BJ (cell line): ENCODE results near the gene SS18L1. TPM values are rescaled to one million over a fixed set of nuclear protein-coding genes. Genes with fewer than 3 reads are reported as not detected.

ENCODE experiments used
- CTCF ChIA-PET: fragments of 350-600 bp; formaldehyde crosslinking; extraction: SDS; loops from one replicate; lab custom pipeline; 2021; ENCODE audit warnings: antibody characterized with exemption, inconsistent platforms; lab: Yijun Ruan, JAX
- POLR2A ChIA-PET: fragments of 300-600 bp; sonication (Branson Sonifier 250); formaldehyde crosslinking; extraction: SDS; loops from one replicate; lab custom pipeline; 2021; ENCODE audit warnings: antibody characterized with exemption; lab: Charles Lee
- DNase-seq: peaks from one replicate; pipeline ENCODE4 v3.0.0-alpha.2; 2011; ENCODE audit warnings: low read depth
- H3K27me3 ChIP-seq: 2 replicates; pipeline ENCODE4 v1.6.0; 2011; ENCODE audit warnings: low read length; ENCODE audit not compliant: control insufficient read depth, insufficient read depth
- H3K36me3 ChIP-seq: 2 replicates; pipeline ENCODE4 v1.5.1; 2011; ENCODE audit warnings: low read length; ENCODE audit not compliant: control insufficient read depth, insufficient read depth
- H3K4me3 ChIP-seq: 2 replicates; pipeline ENCODE4 v1.5.1; 2011; ENCODE audit warnings: low read depth, mild to moderate bottlenecking, control low read depth, low read length
- CTCF ChIP-seq: IDR thresholded peaks from 2 replicates; pipeline ENCODE4 v1.5.1; 2011; ENCODE audit warnings: low read depth, mild to moderate bottlenecking, control low read depth, inconsistent platforms, low read length, moderate library complexity; ENCODE audit not compliant: insufficient read depth
- polyA plus RNA-seq: library from polyadenylated mRNA; depleted of rRNA; stranded (reverse); fragments of >200 nt; gene quantifications from 2 replicates; pipeline ENCODE4 v1.2.3, GENCODE V29; 2011

SS18L1 gene
- polyA plus RNA-seq, 1 experiment = 6.7 TPM

- TF ChIP-seq CTCF = no peak
- ChIA-PET POLR2A (no interaction called here), CTCF (interaction anchor here (1.0 kb wide), 2 partner anchors 15 to 77 kb away, joined by 3 to 5 read pairs; no protein-coding TSS in a partner anchor)
- H3K4me3 ChIP-seq = no peak overlapping the region
- no peaks in the 10 kb centered on the region for H3K27me3 ChIP-seq
- no peak for DNase-seq
- H3K36me3 ChIP-seq = no peaks in the 10 kb centered on the region
Measured at GRCh38 chr20:62103508-62104233, 39.9 kb upstream of the SS18L1 start.

- no peak for TF ChIP-seq CTCF
- H3K36me3 ChIP-seq = no peaks in the 10 kb centered on the region
- no peak overlapping the region for H3K4me3 ChIP-seq
- DNase-seq = no peak
- no peaks in the 10 kb centered on the region for H3K27me3 ChIP-seq
- CTCF ChIA-PET = interaction anchor here (1.0 kb wide), 2 partner anchors 15 to 78 kb away, joined by 3 to 5 read pairs; no protein-coding TSS in a partner anchor
- POLR2A ChIA-PET = no interaction called here
Measured at GRCh38 chr20:62104234-62104789, 39.3 kb upstream of the SS18L1 start.

- no peak overlapping the region for H3K4me3 ChIP-seq
- H3K27me3 ChIP-seq = no peaks in the 10 kb centered on the region
- DNase-seq = peak; percentile 30
- ChIA-PET CTCF (interaction anchor here (1.0 kb wide), 1 partner anchor 78 kb away, joined by 5 read pairs; no protein-coding TSS in a partner anchor), POLR2A (no interaction called here)
- TF ChIP-seq CTCF = no peak
- no peaks in the 10 kb centered on the region for H3K36me3 ChIP-seq
Measured at GRCh38 chr20:62104791-62105345, 38.7 kb upstream of the SS18L1 start.

GRCh38 chr20:62105592-62105991 is 38.0 kb upstream of the SS18L1 start:
- TF ChIP-seq CTCF = no peak
- no peak overlapping the region for H3K4me3 ChIP-seq
- CTCF ChIA-PET = interaction anchor here (0.6 kb wide), 1 partner anchor 12 kb away, joined by 3 read pairs; no protein-coding TSS in a partner anchor
- POLR2A ChIA-PET = no interaction called here
- H3K36me3 ChIP-seq = no peaks in the 10 kb centered on the region
- no peaks in the 10 kb centered on the region for H3K27me3 ChIP-seq
- DNase-seq = no peak

- no peak for TF ChIP-seq CTCF
- Histone ChIP-seq H3K36me3 (no peaks in the 10 kb centered on the region), H3K4me3 (no peak overlapping the region), H3K27me3 (no peaks in the 10 kb centered on the region; the same call in 1 of the 2 replicates)
- POLR2A ChIA-PET = no interaction called here
- CTCF ChIA-PET = no interaction called here
- no peak for DNase-seq
Measured at GRCh38 chr20:62111148-62111547, 32.4 kb upstream of the SS18L1 start.
